Sigmoid colon (tissue), 7 donors: ENCODE results near the gene SLC13A3. TPM values are rescaled to one million over a fixed set of nuclear protein-coding genes. Genes with fewer than 3 reads are reported as not detected.

Source experiments
- DNase-seq: peaks from one replicate; pipeline ENCODE4 v3.0.0-alpha.2; 2019
- H3K27ac ChIP-seq, 4 donors: fragments of 200-600 bp; sonication (generic); one replicate each; pipeline ENCODE4 v1.5.1; 2016 to 2019; ENCODE audit warnings: mild to moderate bottlenecking in 1 of 4
- H3K27me3 ChIP-seq, 3 donors: fragments of 200-600 bp; sonication (generic); one replicate each; pipeline ENCODE4 v1.5.1; 2019; ENCODE audit warnings: mild to moderate bottlenecking in 1 of 3
- H3K36me3 ChIP-seq, 4 donors: fragments of 200-600 bp; sonication (generic); one replicate each; pipeline ENCODE4 v1.5.1; 2016 to 2019
- H3K4me1 ChIP-seq, 4 donors: fragments of 200-600 bp; sonication (generic); one replicate each; pipeline ENCODE4 v1.5.1; 2017 to 2019
- H3K4me3 ChIP-seq, 4 donors: fragments of 200-600 bp; sonication (generic); one replicate each; pipeline ENCODE4 v1.5.1; 2017 to 2019; ENCODE audit warnings: mild to moderate bottlenecking in 2 of 4, moderate library complexity in 1 of 4
- H3K9me3 ChIP-seq, 4 donors: fragments of 200-600 bp in 3 of 4; sonication (generic) in 3 of 4; one replicate each; pipeline versions ENCODE4 v1.5.1 to v1.6.1; 2013 to 2019
- CTCF ChIP-seq, 4 experiments: fragments of 450-650 bp in 3 of 4; fragments of 200-600 bp in 1 of 4; IDR thresholded peaks; one replicate each; pipeline ENCODE4 v1.5.1; 2016 to 2019; ENCODE audit warnings: antibody characterized with exemption in 4 of 4, mild to moderate bottlenecking in 3 of 4, moderate library complexity in 2 of 4
- EP300 ChIP-seq, 4 donors: sonication (generic); formaldehyde crosslinking; IDR thresholded peaks; one replicate each; pipeline ENCODE4 v1.6.1; 2017; ENCODE audit warnings: antibody characterized with exemption in 4 of 4
- POLR2A ChIP-seq, 2 donors: fragments of 450-650 bp; IDR thresholded peaks; one replicate each; pipeline ENCODE4 v1.6.1; 2016; ENCODE audit warnings: antibody characterized with exemption in 2 of 2, mild to moderate bottlenecking in 2 of 2, moderate library complexity in 2 of 2
- POLR2AphosphoS5 ChIP-seq, 4 donors: sonication (generic); formaldehyde crosslinking; IDR thresholded peaks; one replicate each; pipeline ENCODE4 v1.6.1; 2017; ENCODE audit warnings: antibody characterized with exemption in 4 of 4
- WGBS, 2 donors: extraction: QIAGEN DNeasy Blood & Tissue Kit; methylation state at CpG; one replicate each; pipeline ENCODE4 v1.1.7; 2013; 5-methylcytosine and 5-hydroxymethylcytosine counted together
- intact Hi-C: fragments of 100-400 bp; cut with DNase I; formaldehyde crosslinking; loops from one replicate; pipeline ENCODE4 v1.15.1; 2023
- polyA plus RNA-seq, 3 donors: library from polyadenylated mRNA; stranded (reverse); fragments of 200-250 nt; gene quantifications; one replicate each; pipeline ENCODE4 v1.2.3, GENCODE V29; 2013
- total RNA-seq, 4 donors: library from RNA; depleted of rRNA; stranded (reverse); fragments of >200 nt; gene quantifications; one replicate each; pipeline ENCODE4 v1.1.0, GENCODE V29; 2016
- donor health status: healthy with polysubstance abuse.
- donor health status: Bipolar disorder and iron deficiency.
- donor health status: healthy.

The SLC13A3 gene
- total and polyA plus RNA-seq, 7 donors, result 0.48 to 4.2 (median 1.1) TPM; not detected in 2

DNA sequence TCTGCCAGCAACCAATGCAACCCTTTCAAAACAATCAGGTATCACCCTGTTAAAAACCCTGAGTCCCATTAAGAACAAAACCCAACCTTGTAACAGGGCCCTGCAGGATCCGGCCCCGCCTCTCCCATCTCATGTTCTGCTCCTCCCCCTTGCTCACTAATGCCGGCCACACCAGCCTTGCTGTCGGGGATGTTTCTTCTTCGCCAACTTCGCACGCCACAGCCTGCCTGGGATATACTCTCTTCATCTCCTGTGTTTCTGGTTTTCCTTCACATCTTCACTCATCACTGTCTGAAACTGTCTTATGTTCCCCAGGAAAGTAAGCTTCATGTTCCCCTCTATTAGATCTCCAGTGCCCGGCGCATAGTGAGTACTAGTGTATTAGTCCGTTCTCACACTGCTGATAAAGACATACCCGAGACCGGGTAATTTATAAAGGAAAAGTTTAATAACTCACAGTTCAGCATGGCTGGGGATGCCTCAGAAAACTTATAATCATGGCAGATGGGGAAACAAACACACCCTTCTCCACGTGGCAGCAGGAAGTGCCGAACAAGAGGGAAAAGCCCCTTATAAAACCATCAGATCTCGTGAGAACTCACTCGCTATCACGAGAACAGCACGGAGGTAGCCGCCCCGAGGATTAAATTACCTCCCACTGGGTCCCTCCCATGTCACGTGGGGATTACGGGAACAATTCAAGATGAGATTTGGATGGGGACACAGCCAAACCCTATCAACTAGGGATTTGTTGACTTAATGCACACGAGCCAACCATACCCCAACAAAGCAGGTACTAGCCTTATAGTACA is 32.9 kb upstream of the SLC13A3 start:
- H3K9me3 ChIP-seq, result no peaks in the 10 kb centered on the region
- peaks cover 0 to 27% (median 2%) of the 10 kb centered on the region in 4 donors for H3K36me3 ChIP-seq
- H3K4me3 ChIP-seq, result peak overlapping the region; percentile 13 to 41 (median 36)
- no peaks in the 10 kb centered on the region for H3K27me3 ChIP-seq
- peaks cover 0 to 58% (median 44%) of the 10 kb centered on the region in 4 donors for H3K4me1 ChIP-seq
- intact Hi-C loops, result loop anchor here (5.0 to 10.0 kb wide), 3 partner anchors 122 to 589 kb away; partner anchors contain the start of gene ZNF334
- peak; percentile 72 for DNase-seq
- WGBS, 2 donors, result 60 to 67% methylated on average over 23 of the region's 23 CpGs
- TF ChIP-seq POLR2A (IDR thresholded peaks at IDR 0.05) (no peak), POLR2AphosphoS5 (IDR thresholded peaks at IDR 0.05) (peak in 1 of 4 donors; percentile 13)
- peak overlapping the region; percentile 33 to 68 (median 62) for H3K27ac ChIP-seq

DNA sequence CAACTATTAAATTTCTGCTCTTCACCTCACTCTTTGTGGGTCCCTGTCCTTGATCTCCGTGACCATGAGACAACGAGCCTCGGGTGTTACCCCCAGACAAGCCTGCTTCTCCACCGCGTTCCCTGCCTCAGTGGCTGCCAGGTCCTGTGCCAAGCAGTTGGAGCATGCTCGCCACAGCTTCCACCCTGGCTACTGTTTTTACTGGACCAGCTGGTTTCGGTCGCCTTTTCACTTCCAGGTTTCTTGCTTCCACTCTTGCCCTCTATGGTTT is 32.3 kb upstream of the SLC13A3 start:
- peaks cover 0 to 27% (median 2%) of the 10 kb centered on the region in 4 donors for H3K36me3 ChIP-seq
- DNase-seq, result no peak
- intact Hi-C loops, result loop anchor here (5.0 to 10.0 kb wide), 3 partner anchors 121 to 589 kb away; partner anchors contain the start of gene ZNF334
- H3K9me3 ChIP-seq, result no peaks in the 10 kb centered on the region
- H3K27ac ChIP-seq, result peak overlapping the region; percentile 33 to 68 (median 62)
- TF ChIP-seq POLR2AphosphoS5 (IDR thresholded peaks at IDR 0.05) (no peak), CTCF (IDR thresholded peaks at IDR 0.05) (no peak), EP300 (IDR thresholded peaks at IDR 0.05) (no peak), POLR2A (IDR thresholded peaks at IDR 0.05) (no peak)
- H3K4me3 ChIP-seq, result peak overlapping the region in 3 of 4 donors; percentile 32 to 41 (median 41)
- no peaks in the 10 kb centered on the region for H3K27me3 ChIP-seq
- WGBS, 2 donors, result 72 to 79% methylated on average over 8 of the region's 8 CpGs
- peaks cover 0 to 58% (median 44%) of the 10 kb centered on the region in 4 donors for H3K4me1 ChIP-seq

DNA sequence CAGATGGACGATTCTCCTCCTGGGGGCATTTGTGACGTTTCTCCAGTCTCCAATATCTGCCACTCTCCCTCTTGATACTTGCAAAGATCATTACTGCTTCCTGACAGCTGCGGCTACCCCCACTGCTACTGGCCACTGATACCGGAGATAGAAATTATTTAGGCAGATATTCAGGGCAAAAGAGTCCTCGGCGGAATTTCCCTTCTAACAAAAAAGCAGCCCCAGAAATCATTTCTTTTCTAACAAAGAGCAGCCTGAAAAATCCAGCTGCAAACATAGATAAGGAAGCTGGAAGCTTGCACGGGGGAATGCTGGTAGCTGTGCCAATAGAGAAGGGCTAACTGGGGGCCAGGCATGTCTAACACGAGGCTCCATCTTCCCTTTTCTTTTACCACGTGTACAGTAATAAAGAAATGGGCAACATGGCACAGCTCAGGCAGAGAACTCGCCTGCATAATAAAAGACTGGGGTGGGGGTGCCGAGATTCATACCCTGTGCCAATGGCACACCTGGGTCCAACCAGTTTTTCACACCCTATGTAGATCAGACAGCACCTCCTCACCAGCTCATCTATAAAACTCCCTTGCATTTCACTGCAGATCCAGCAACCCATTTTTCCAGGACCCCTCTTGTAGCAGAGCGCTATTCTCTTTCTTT is 31.9 kb upstream of the SLC13A3 start:
- Histone ChIP-seq H3K27me3 (no peaks in the 10 kb centered on the region), H3K36me3 (peaks cover 0 to 27% (median 2%) of the 10 kb centered on the region in 4 donors), H3K27ac (peak overlapping the region in 1 of 4 donors; percentile 57), H3K9me3 (no peaks in the 10 kb centered on the region), H3K4me1 (peaks cover 0 to 53% (median 40%) of the 10 kb centered on the region in 4 donors), H3K4me3 (peak overlapping the region in 2 of 4 donors; percentile 32 to 41)
- intact Hi-C loops, result loop anchor here (5.0 to 10.0 kb wide), 3 partner anchors 121 to 588 kb away; partner anchors contain the start of gene ZNF334
- no peak for TF ChIP-seq EP300 (IDR thresholded peaks at IDR 0.05)
- TF ChIP-seq CTCF (IDR thresholded peaks at IDR 0.05), result no peak
- TF ChIP-seq POLR2AphosphoS5 (IDR thresholded peaks at IDR 0.05), result no peak
- no peak for TF ChIP-seq POLR2A (IDR thresholded peaks at IDR 0.05)
- DNase-seq, result no peak
- 60 to 62% methylated on average over 12 of the region's 12 CpGs for WGBS, 2 donors

DNA sequence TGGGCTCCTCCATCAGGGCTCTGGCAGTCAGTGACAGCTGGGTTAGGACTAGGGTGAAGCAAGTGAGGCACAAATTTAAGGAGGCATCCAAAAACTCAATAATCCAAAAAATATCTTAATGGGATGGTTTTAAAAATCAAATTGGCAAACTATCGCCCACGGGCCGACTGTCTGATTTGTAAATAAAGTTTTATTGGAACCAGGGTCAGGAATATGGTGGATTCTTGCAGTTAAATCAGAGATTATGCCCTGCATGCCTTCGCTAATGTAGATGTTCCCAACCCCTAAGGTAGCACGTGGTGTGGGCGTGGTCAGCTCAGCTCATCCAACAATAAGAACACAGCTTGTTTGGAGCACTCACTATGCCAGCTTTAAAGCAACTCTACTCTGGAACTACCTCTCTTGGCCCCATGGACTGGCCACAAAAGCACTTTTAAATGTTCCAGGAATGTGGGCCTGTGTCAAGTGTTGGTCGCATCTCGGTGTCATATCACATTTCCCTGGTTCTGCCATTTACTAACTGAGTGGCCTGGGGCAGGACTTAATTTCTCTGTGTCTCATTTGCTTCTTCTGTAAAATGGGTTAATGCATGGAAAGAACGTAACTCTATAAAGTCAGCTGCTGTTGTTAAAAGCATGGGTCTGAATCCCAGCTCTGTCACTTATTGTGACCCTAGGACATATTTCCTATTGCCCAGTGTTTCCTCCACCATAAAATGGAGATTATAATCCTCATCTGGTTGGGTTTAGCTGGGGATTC is 31.0 kb upstream of the SLC13A3 start:
- Histone ChIP-seq H3K36me3 (peaks cover 0 to 27% (median 2%) of the 10 kb centered on the region in 4 donors), H3K9me3 (no peaks in the 10 kb centered on the region), H3K4me1 (peaks cover 0 to 44% (median 31%) of the 10 kb centered on the region in 4 donors), H3K27ac (no peak overlapping the region), H3K4me3 (no peak overlapping the region), H3K27me3 (no peaks in the 10 kb centered on the region)
- intact Hi-C loops, result loop anchor here (5.0 to 10.0 kb wide), 3 partner anchors 120 to 587 kb away; partner anchors contain the start of gene ZNF334
- WGBS, 2 donors, result 75 to 87% methylated on average over 9 of the region's 9 CpGs
- TF ChIP-seq POLR2A (IDR thresholded peaks at IDR 0.05) (no peak), POLR2AphosphoS5 (IDR thresholded peaks at IDR 0.05) (no peak), CTCF (IDR thresholded peaks at IDR 0.05) (no peak), EP300 (IDR thresholded peaks at IDR 0.05) (no peak)
- no peak for DNase-seq
